GM21360 (cell line): Measurements from ENCODE around the gene ITPRID1.
"Not testable (repeated sequence)": the region's sequence is repeated elsewhere in the genome, so short reads cannot be mapped to it uniquely, and the experiment has no call there.

Source experiments
- ATAC-seq: cut with Tn5 transposase; IDR thresholded peaks from one replicate; pipeline ENCODE4 v1.9.1; 2021; ENCODE audit warnings: mild to moderate bottlenecking, moderate library complexity; ENCODE audit not compliant: unreplicated experiment

The ITPRID1 gene

GRCh38 chr7:31513790-31514189, at the start of gene ITPRID1:
Gene ITPRID1, plus strand, starts transcription at chr7:31514090. Its CDS starts 38,935 bp downstream, at chr7:31553025.
- ATAC-seq: no peak

- no peak for ATAC-seq
Measured at GRCh38 chr7:31464601-31465000, 49.3 kb upstream of the ITPRID1 start.

- peak; percentile 76 for ATAC-seq
Measured at GRCh38 chr7:31465285-31465684, 48.6 kb upstream of the ITPRID1 start.

GRCh38 chr7:31466036-31466435, 47.9 kb upstream of the ITPRID1 start:
- no peak for ATAC-seq

GRCh38 chr7:31470883-31471282, 43.0 kb upstream of the ITPRID1 start:
- ATAC-seq: not testable (repeated sequence)

- no peak for ATAC-seq
Measured at GRCh38 chr7:31475368-31475767, 38.5 kb upstream of the ITPRID1 start.

GRCh38 chr7:31476073-31476745, 37.7 kb upstream of the ITPRID1 start:
- ATAC-seq: no peak

GRCh38 chr7:31476941-31477677, 36.8 kb upstream of the ITPRID1 start:
- ATAC-seq: no peak

- ATAC-seq: no peak
Measured at GRCh38 chr7:31478018-31478417, 35.9 kb upstream of the ITPRID1 start.

GRCh38 chr7:31478721-31479120, 35.2 kb upstream of the ITPRID1 start:
- ATAC-seq: peak; percentile 93

GRCh38 chr7:31487071-31487470, 26.8 kb upstream of the ITPRID1 start:
- ATAC-seq: no peak

GRCh38 chr7:31487476-31487875, 26.4 kb upstream of the ITPRID1 start:
- ATAC-seq: no peak

- ATAC-seq: peak; percentile 99
Measured at GRCh38 chr7:31488562-31489203, 25.2 kb upstream of the ITPRID1 start.

GRCh38 chr7:31490796-31491314, 23.0 kb upstream of the ITPRID1 start:
- no peak for ATAC-seq

- ATAC-seq: no peak
Measured at GRCh38 chr7:31492086-31492485, 21.8 kb upstream of the ITPRID1 start.

- no peak for ATAC-seq
Measured at GRCh38 chr7:31493714-31494181, 20.1 kb upstream of the ITPRID1 start.

- no peak for ATAC-seq
Measured at GRCh38 chr7:31494421-31494820, 19.5 kb upstream of the ITPRID1 start.

- ATAC-seq: no peak
Measured at GRCh38 chr7:31495653-31496052, 18.2 kb upstream of the ITPRID1 start.

GRCh38 chr7:31497516-31497915, 16.4 kb upstream of the ITPRID1 start:
- ATAC-seq: no peak

- no peak for ATAC-seq
Measured at GRCh38 chr7:31500656-31501055, 13.2 kb upstream of the ITPRID1 start.

GRCh38 chr7:31508823-31509222, 5.1 kb upstream of the ITPRID1 start:
- no peak for ATAC-seq

GRCh38 chr7:31512166-31512565, 1.7 kb upstream of the ITPRID1 start:
- no peak for ATAC-seq
